K562 (cell line): ENCODE results near the gene CSF1R. TPM values are rescaled to one million over a fixed set of nuclear protein-coding genes. Genes with fewer than 3 reads are reported as not detected.
A peak's percentile ranks its signal among the peaks of the same experiment; 100 is the strongest.

Experiments
- ARID1B ChIP-seq: fragments of 450-650 bp; IDR thresholded peaks from 2 replicates; pipeline ENCODE4 v1.6.1; 2016; ENCODE audit warnings: antibody characterized with exemption, mild to moderate bottlenecking, inconsistent platforms
- FOXM1 ChIP-seq, 2 experiments: fragments of 450-650 bp in 1 of 2; sonication (generic) in 1 of 2; formaldehyde crosslinking in 1 of 2; IDR thresholded peaks; 2 replicates each; pipeline versions ENCODE4 v1.6.1 to v1.9.0; 2017 to 2022; ENCODE audit warnings: low read depth in 2 of 2, mild to moderate bottlenecking in 2 of 2, missing genetic modification reagents in 1 of 2, moderate library complexity in 1 of 2
- HNRNPH1 ChIP-seq: fragments of 200-400 bp; formaldehyde crosslinking; optimal IDR thresholded peaks from 2 replicates; pipeline ENCODE3; 2017; ENCODE audit warnings: low read depth, mild to moderate bottlenecking, low read length, moderate library complexity
- KLF1 ChIP-seq: fragments of 450-650 bp; IDR thresholded peaks from 2 replicates; pipeline ENCODE4 v1.6.1; 2016; ENCODE audit warnings: missing genetic modification characterization, missing compliant biosample characterization
- MEIS2 ChIP-seq: fragments of 450-650 bp; IDR thresholded peaks from 2 replicates; pipeline ENCODE4 v1.6.1; 2014; ENCODE audit warnings: mild to moderate bottlenecking; ENCODE audit not compliant: partially characterized antibody
- RNF2 ChIP-seq: sonication (generic); IDR thresholded peaks from 2 replicates; pipeline ENCODE4 v1.6.1; 2016
- SAFB ChIP-seq: fragments of 200-400 bp; formaldehyde crosslinking; IDR thresholded peaks from 2 replicates; pipeline ENCODE4 v1.6.1; 2017; ENCODE audit warnings: low read depth, low read length, borderline replicate concordance
- ZFP1 ChIP-seq: fragments of 450-650 bp; formaldehyde crosslinking; IDR thresholded peaks from 2 replicates; pipeline ENCODE4 v1.4.0; 2020; ENCODE audit warnings: mild to moderate bottlenecking, mixed read lengths
- ZNF436 ChIP-seq: fragments of 250-450, 450-650 bp; sonication (Bioruptor Pico); formaldehyde crosslinking; IDR thresholded peaks from 2 replicates; pipeline ENCODE4 v1.7.0; 2020; ENCODE audit warnings: mild to moderate bottlenecking
- polyA plus RNA-seq, 8 experiments: library from polyadenylated mRNA; depleted of rRNA in 4 of 8; stranded (reverse) in 5 of 8; unstranded in 3 of 8; fragments of >200 nt; fragmentation: Nextera tagmentation in 2 of 8; fragmentation: Illumina TruSeq in 1 of 8; extraction: Ambion mirVana in 2 of 8; extraction: Trizol in 1 of 8; gene quantifications; 2 replicates each; pipeline versions ENCODE4 v1.2.1 to v1.2.3, GENCODE V29; 2011 to 2014; ENCODE audit warnings: inconsistent platforms in 1 of 8, missing spikeins in 1 of 8
- total RNA-seq, 7 experiments: library from RNA; depleted of rRNA in 6 of 7; stranded (reverse); fragments of >200 nt in 6 of 7; fragmentation: Illumina TruSeq in 2 of 7; extraction: Trizol in 2 of 7; gene quantifications; 2 replicates each; pipeline versions ENCODE4 v1.2.1 to v1.2.3, GENCODE V29; 2011 to 2021; ENCODE audit warnings: low replicate concordance in 1 of 7
- TF ChIP-seq, protein P1 (sequence below): sonication (generic); formaldehyde crosslinking; IDR thresholded peaks from 2 replicates; pipeline ENCODE4 v1.8.1; 2023; ENCODE audit warnings: mild to moderate bottlenecking, missing genetic modification reagents

Gene CSF1R
- total and polyA plus RNA-seq, 9 of the 15 experiments (the other 6 are each of a cell fraction or from before 2014, with no cell fraction given), result 0.03 to 0.64 (median 0.20) TPM; not detected in 6

DNA sequence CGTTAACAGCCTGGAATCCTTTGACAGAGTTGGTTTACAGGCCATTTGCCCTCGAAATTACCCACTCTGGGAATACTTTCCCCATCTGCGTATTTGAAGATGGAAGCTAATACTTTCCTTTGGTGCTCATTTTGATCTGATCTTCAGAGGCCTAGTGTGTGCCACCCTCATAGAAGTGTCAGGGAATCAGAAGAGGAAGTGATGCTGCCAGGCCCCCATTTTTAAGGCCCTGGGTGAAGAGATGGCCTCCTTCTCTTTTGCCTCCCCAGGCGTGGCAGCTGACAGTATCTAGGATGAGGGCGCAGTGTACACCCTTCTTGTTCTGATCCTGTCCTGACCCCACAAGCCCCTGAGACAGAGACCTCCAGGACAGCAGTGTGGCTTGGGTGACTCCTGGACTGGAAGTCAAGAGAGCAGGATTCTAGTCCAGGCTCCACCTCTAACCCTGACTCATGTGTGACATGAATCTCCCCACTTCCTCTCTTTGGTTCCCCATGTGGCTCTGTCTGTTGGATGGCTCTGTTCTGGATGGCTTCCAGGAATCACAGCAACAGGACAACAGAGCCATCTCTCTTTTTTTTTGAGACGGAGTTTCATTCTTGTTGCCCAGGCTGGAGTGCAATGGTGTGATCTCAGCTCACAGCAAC lies 27.8 kb downstream of the CSF1R start (continued):
- TF ChIP-seq HNRNPH1, result no peak
- TF ChIP-seq KLF1, result no peak
- TF ChIP-seq ZFP1, result no peak
- TF ChIP-seq RNF2, result no peak
- TF ChIP-seq MEIS2, result peak; percentile 27
- TF ChIP-seq, protein P1, sequence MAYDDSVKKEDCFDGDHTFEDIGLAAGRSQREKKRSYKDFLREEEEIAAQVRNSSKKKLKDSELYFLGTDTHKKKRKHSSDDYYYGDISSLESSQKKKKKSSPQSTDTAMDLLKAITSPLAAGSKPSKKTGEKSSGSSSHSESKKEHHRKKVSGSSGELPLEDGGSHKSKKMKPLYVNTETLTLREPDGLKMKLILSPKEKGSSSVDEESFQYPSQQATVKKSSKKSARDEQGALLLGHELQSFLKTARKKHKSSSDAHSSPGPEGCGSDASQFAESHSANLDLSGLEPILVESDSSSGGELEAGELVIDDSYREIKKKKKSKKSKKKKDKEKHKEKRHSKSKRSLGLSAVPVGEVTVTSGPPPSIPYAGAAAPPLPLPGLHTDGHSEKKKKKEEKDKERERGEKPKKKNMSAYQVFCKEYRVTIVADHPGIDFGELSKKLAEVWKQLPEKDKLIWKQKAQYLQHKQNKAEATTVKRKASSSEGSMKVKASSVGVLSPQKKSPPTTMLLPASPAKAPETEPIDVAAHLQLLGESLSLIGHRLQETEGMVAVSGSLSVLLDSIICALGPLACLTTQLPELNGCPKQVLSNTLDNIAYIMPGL (CRISPR knock-in tag), result no peak
- TF ChIP-seq SAFB, result no peak
- TF ChIP-seq FOXM1 (IDR thresholded peaks at IDR 0.05; ENCODE audit: low read depth), result no peak
- no peak for TF ChIP-seq FOXM1 (CRISPR knock-in tag; IDR thresholded peaks at IDR 0.05; ENCODE audit: low read depth)
- no peak for TF ChIP-seq ZNF436 (CRISPR knock-in tag)
- TF ChIP-seq ARID1B, result peak; percentile 39; the same call in 1 of the 2 replicates
